NCI-H345 treated with DMSO at 0.1 percent for 48 hours (cell line): Measurements from ENCODE around the gene CNP.
"Not testable (repeated sequence)": the region's sequence is repeated elsewhere in the genome, so short reads cannot be mapped to it uniquely, and the experiment has no call there.

Source experiments
- DNase-seq: peaks from one replicate; lab custom pipeline; 2025; ENCODE audit not compliant: unreplicated experiment; lab: John Stamatoyannopoulos, UW

Gene CNP

GRCh38 chr17:41966463-41967140, at the start of gene CNP:
CNP (plus strand) TSS chr17:41966795; CDS start chr17:41966885, 90 bp downstream.
- DNase-seq: peak; percentile 73

- DNase-seq: no peak
These were observed 49.4 kb upstream of the CNP start for GRCh38 chr17:41917192-41917591.

GRCh38 chr17:41917679-41918313, 48.8 kb upstream of the CNP start:
- DNase-seq: peak; percentile 47

- peak; percentile 97 for DNase-seq
These were observed 48.1 kb upstream of the CNP start, which contains the start of gene ACLY for GRCh38 chr17:41918314-41919164. ACLY (minus strand) TSS chr17:41918951; CDS start chr17:41913873, 5,078 bp downstream.

GRCh38 chr17:41919165-41919817, 47.3 kb upstream of the CNP start:
- DNase-seq: peak; percentile 88

- DNase-seq: no peak
These were observed 46.6 kb upstream of the CNP start for GRCh38 chr17:41919840-41920579.

- no peak for DNase-seq
These were observed 46.0 kb upstream of the CNP start for GRCh38 chr17:41920580-41920955.

GRCh38 chr17:41925991-41926590, 40.5 kb upstream of the CNP start:
- no peak for DNase-seq

- DNase-seq: no peak
These were observed 37.8 kb upstream of the CNP start for GRCh38 chr17:41928693-41929251.

- DNase-seq: peak; percentile 94
These were observed 36.4 kb upstream of the CNP start, which contains the start of gene ODAD4 for GRCh38 chr17:41930009-41930832. ODAD4 (plus strand) TSS chr17:41930617; CDS start chr17:41930724, 107 bp downstream.

- not testable (repeated sequence) for DNase-seq
These were observed 35.8 kb upstream of the CNP start for GRCh38 chr17:41930833-41931156.

- not testable (repeated sequence) for DNase-seq
These were observed 34.9 kb upstream of the CNP start for GRCh38 chr17:41931715-41932114.

GRCh38 chr17:41932816-41933389, 33.7 kb upstream of the CNP start:
- DNase-seq: no peak

- no peak for DNase-seq
These were observed 31.0 kb upstream of the CNP start for GRCh38 chr17:41935641-41936040.

- no peak for DNase-seq
These were observed 28.3 kb upstream of the CNP start for GRCh38 chr17:41937970-41938954.

GRCh38 chr17:41939044-41939692, 27.4 kb upstream of the CNP start:
- no peak for DNase-seq

GRCh38 chr17:41939693-41940090, 26.9 kb upstream of the CNP start:
- DNase-seq: no peak
